Parathyroid adenoma (tissue), 2 donors: ENCODE measurements around the gene MPHOSPH10.
"Not testable (repeated sequence)": the region's sequence is repeated elsewhere in the genome, so short reads cannot be mapped to it uniquely, and the experiment has no call there.

ENCODE experiments used
- H2AFZ ChIP-seq: fragments of 300-600 bp; sonication (generic); one replicate; pipeline ENCODE4 v1.7.0; 2017; ENCODE audit warnings: antibody characterized with exemption, mild to moderate bottlenecking
- H3K27ac ChIP-seq: fragments of 300-600 bp; sonication (generic); one replicate; pipeline ENCODE4 v1.7.0; 2017
- H3K27me3 ChIP-seq: fragments of 300-600 bp; sonication (generic); one replicate; pipeline ENCODE4 v1.7.0; 2017; ENCODE audit warnings: low read length; ENCODE audit not compliant: control insufficient read depth, insufficient read depth
- H3K36me3 ChIP-seq: fragments of 300-600 bp; sonication (generic); one replicate; pipeline ENCODE4 v1.7.0; 2017; ENCODE audit warnings: low read length; ENCODE audit not compliant: control insufficient read depth, insufficient read depth
- H3K4me1 ChIP-seq: fragments of 300-600 bp; sonication (generic); one replicate; pipeline ENCODE4 v1.7.0; 2017; ENCODE audit warnings: control low read depth
- H3K4me2 ChIP-seq: fragments of 300-600 bp; sonication (generic); one replicate; pipeline ENCODE4 v1.7.0; 2017; ENCODE audit warnings: low read length
- H3K4me3 ChIP-seq: fragments of 300-600 bp; sonication (generic); one replicate; pipeline ENCODE4 v1.7.0; 2017; ENCODE audit warnings: low read depth, low read length
- H3K79me2 ChIP-seq: fragments of 300-600 bp; sonication (generic); one replicate; pipeline ENCODE4 v1.7.0; 2017; ENCODE audit warnings: control low read depth
- H3K9ac ChIP-seq: fragments of 300-600 bp; sonication (generic); one replicate; pipeline ENCODE4 v1.7.0; 2017; ENCODE audit warnings: mild to moderate bottlenecking
- H3K9me3 ChIP-seq: fragments of 300-600 bp; sonication (generic); one replicate; pipeline ENCODE4 v1.7.0; 2017; ENCODE audit warnings: low read length; ENCODE audit not compliant: control insufficient read depth
- CTCF ChIP-seq: fragments of 300-600 bp; sonication (generic); IDR thresholded peaks from one replicate; pipeline ENCODE4 v1.7.0; 2017; ENCODE audit warnings: antibody characterized with exemption, mild to moderate bottlenecking
- donor health status: primary hyperparathyroidism.

The MPHOSPH10 gene

GRCh38 chr2:71157124-71157793, 26.8 kb downstream of the MPHOSPH10 start:
- Histone ChIP-seq H2AFZ (peak overlapping the region; percentile 44), H3K4me1 (no peaks in the 10 kb centered on the region), H3K36me3 (no peaks in the 10 kb centered on the region), H3K4me2 (no peak overlapping the region), H3K79me2 (no peaks in the 10 kb centered on the region), H3K27ac (no peak overlapping the region), H3K4me3 (no peak overlapping the region), H3K27me3 (no peaks in the 10 kb centered on the region), H3K9me3 (no peaks in the 10 kb centered on the region), H3K9ac (no peak overlapping the region)
- TF ChIP-seq CTCF: peak; percentile 31

DNA sequence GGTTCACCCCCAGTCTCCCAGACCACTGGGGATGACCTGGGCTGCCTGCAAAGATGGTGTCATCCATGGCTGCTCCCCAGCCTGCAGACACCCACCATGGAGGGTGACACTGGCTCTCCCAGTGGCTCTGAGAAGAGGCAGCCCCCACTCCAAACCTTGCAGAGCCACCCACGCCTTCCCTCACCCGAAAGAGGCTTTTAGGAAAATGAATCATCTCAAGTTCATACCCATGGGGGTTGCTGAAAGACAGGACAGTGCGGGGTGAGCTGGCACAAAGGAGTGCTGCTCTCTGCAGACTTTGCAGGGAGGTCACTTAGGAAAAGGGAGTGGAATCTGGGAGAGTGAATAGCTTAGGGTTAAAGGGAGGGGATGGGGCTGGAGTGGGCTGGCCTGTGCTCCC, 36.4 kb downstream of the MPHOSPH10 start:
- Histone ChIP-seq H3K4me3 (no peak overlapping the region), H3K79me2 (no peaks in the 10 kb centered on the region), H3K27ac (no peak overlapping the region), H3K36me3 (no peaks in the 10 kb centered on the region), H3K9ac (no peak overlapping the region), H2AFZ (no peak overlapping the region), H3K4me1 (no peaks in the 10 kb centered on the region), H3K27me3 (no peaks in the 10 kb centered on the region), H3K9me3 (no peaks in the 10 kb centered on the region), H3K4me2 (no peak overlapping the region)
- no peak for TF ChIP-seq CTCF

GRCh38 chr2:71173096-71173495, 42.7 kb downstream of the MPHOSPH10 start:
- Histone ChIP-seq H3K27me3 (no peaks in the 10 kb centered on the region), H3K4me3 (no peak overlapping the region), H3K27ac (no peak overlapping the region), H3K4me1 (no peaks in the 10 kb centered on the region), H2AFZ (no peak overlapping the region), H3K36me3 (no peaks in the 10 kb centered on the region), H3K4me2 (no peak overlapping the region), H3K9me3 (no peaks in the 10 kb centered on the region), H3K9ac (no peak overlapping the region), H3K79me2 (no peaks in the 10 kb centered on the region)
- TF ChIP-seq CTCF: no peak

DNA sequence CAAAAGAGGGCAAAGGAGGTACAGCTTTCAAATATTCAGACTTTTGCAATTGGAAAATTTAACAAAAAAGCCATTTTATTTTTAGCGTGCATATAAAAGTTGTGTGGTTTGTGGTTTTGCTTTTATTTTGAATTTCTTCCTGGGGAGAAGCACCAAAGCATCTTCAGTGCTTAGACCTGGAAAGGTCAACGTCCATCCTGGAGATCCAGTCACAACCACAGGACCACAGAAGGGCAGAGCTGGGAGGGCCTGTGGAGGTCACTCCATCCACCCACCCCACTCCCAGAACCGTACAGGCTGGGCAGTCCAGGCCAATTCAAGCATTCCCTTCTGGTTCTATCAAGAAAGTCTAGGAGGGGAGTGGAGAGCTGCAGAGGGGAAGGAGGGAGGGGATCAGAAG, 43.8 kb downstream of the MPHOSPH10 start:
- H3K4me1 ChIP-seq: no peaks in the 10 kb centered on the region
- no peaks in the 10 kb centered on the region for H3K79me2 ChIP-seq
- no peak overlapping the region for H3K4me2 ChIP-seq

DNA sequence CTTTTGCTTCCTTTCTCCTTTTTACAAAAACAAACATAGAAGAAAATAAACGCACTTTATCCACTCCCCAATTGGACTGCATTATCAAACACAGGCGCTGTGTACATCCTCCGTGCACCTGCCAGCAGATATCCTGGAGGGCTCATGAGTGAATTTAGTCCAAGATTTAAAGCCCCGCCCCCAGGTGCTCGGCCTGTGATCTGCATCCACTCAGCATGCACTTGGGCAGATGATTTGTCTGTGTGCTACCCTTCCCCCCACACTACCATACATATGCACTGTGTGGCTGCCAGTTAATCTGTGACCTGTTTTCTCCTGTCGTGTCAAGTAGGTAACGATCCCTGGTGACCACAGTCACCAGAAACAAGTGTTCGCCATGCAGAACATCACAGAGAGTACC, 48.4 kb downstream of the MPHOSPH10 start:
- not testable (repeated sequence) for H3K36me3 ChIP-seq, H3K27me3 ChIP-seq, H3K27ac ChIP-seq, H3K4me3 ChIP-seq, H3K4me2 ChIP-seq, H2AFZ ChIP-seq, H3K79me2 ChIP-seq, H3K9ac ChIP-seq, H3K4me1 ChIP-seq, H3K9me3 ChIP-seq

More for the DNA sequence above, 43.8 kb downstream of the MPHOSPH10 start:
- no peaks in the 10 kb centered on the region for H3K36me3 ChIP-seq
- no peak overlapping the region for H3K9ac ChIP-seq
- no peaks in the 10 kb centered on the region for H3K27me3 ChIP-seq
- no peak overlapping the region for H3K27ac ChIP-seq
- no peaks in the 10 kb centered on the region for H3K9me3 ChIP-seq
- no peak overlapping the region for H2AFZ ChIP-seq
- no peak overlapping the region for H3K4me3 ChIP-seq
- TF ChIP-seq CTCF: no peak
